Activated CD4-positive, alpha-beta T cell treated with anti-CD3 and anti-CD28 coated beads for 36 hours (primary cell): ENCODE data around the gene KCNK13. TPM values are rescaled to one million over a fixed set of nuclear protein-coding genes. Genes with fewer than 3 reads are reported as not detected.
A peak's percentile ranks its signal among the peaks of the same experiment; 100 is the strongest.

Experiments used
- ATAC-seq: fragments of 200-7000 bp; cut with Tn5 transposase; one replicate; pipeline ENCODE4 v1.10.0; 2021; ENCODE audit warnings: mild to moderate bottlenecking, moderate library complexity
- CTCF ChIA-PET: fragments of 350-600 bp; sonication (Branson Sonifier 250); formaldehyde crosslinking; loops from one replicate; lab custom pipeline; 2021; ENCODE audit warnings: antibody characterized with exemption; lab: Charles Lee
- POLR2A ChIA-PET: fragments of 350-600 bp; sonication (Branson Sonifier 250); formaldehyde crosslinking; loops from one replicate; lab custom pipeline; 2021; ENCODE audit warnings: antibody characterized with exemption, inconsistent platforms; lab: Charles Lee
- DNase-seq: peaks from one replicate; pipeline ENCODE4 v3.0.0-alpha.2; 2020
- H3K27ac Mint-ChIP-seq: one replicate; pipeline ENCODE4 v1.8.0; 2021; ENCODE audit warnings: mixed read lengths
- H3K27me3 Mint-ChIP-seq: one replicate; pipeline ENCODE4 v1.8.0; 2021; ENCODE audit warnings: mixed read lengths
- H3K36me3 Mint-ChIP-seq: one replicate; pipeline ENCODE4 v1.8.0; 2021; ENCODE audit warnings: low read depth, mixed read lengths
- H3K4me1 Mint-ChIP-seq: one replicate; pipeline ENCODE4 v1.8.0; 2021; ENCODE audit warnings: mixed read lengths
- H3K4me3 Mint-ChIP-seq: one replicate; pipeline ENCODE4 v1.8.0; 2021; ENCODE audit warnings: mild to moderate bottlenecking, moderate library complexity, mixed read lengths
- H3K9me3 Mint-ChIP-seq: one replicate; pipeline ENCODE4 v1.8.0; 2021; ENCODE audit warnings: low read depth, mixed read lengths
- intact Hi-C, 2 experiments: fragments of 100-400 bp; cut with DNase I in 1 of 2; cut with micrococcal nuclease in 1 of 2; formaldehyde crosslinking; loops; one replicate each; pipeline versions ENCODE4 v1.14.2 to v1.15.1; 2022 to 2024; cut with DNase I, micrococcal nuclease
- total RNA-seq, 2 experiments: library from RNA; stranded (reverse); gene quantifications; one replicate each; pipeline ENCODE4 v1.2.3, GENCODE V29; 2021

KCNK13 gene
- total RNA-seq, 2 experiments from 2014 or later = not detected

- intact Hi-C loops = no loop called here
- Mint-ChIP-seq H3K36me3 (peaks cover 64% of the 10 kb centered on the region), H3K9me3 (no peaks in the 10 kb centered on the region), H3K4me1 (peaks cover 15% of the 10 kb centered on the region), H3K27ac (no peak overlapping the region), H3K4me3 (no peak overlapping the region), H3K27me3 (no peaks in the 10 kb centered on the region)
- DNase-seq (no peak), ATAC-seq (no peak)
- POLR2A ChIA-PET = no interaction called here
- CTCF ChIA-PET = no interaction called here
These were observed 21.4 kb upstream of the KCNK13 start for GRCh38 chr14:90040411-90040810.

GRCh38 chr14:90042496-90043252, 19.1 kb upstream of the KCNK13 start:
- Mint-ChIP-seq H3K9me3 (no peaks in the 10 kb centered on the region), H3K27me3 (no peaks in the 10 kb centered on the region), H3K36me3 (peaks cover 67% of the 10 kb centered on the region), H3K27ac (peak overlapping the region; percentile 73), H3K4me1 (peaks cover 19% of the 10 kb centered on the region), H3K4me3 (no peak overlapping the region)
- ATAC-seq (no peak), DNase-seq (no peak)
- intact Hi-C loops = no loop called here
- POLR2A ChIA-PET = no interaction called here
- CTCF ChIA-PET = interaction anchor here (0.7 kb wide), 1 partner anchor 24 kb away, joined by 3 read pairs; no protein-coding TSS in a partner anchor

- Mint-ChIP-seq H3K36me3 (peaks cover 54% of the 10 kb centered on the region), H3K4me1 (peaks cover 15% of the 10 kb centered on the region), H3K9me3 (no peaks in the 10 kb centered on the region)
These were observed 16.2 kb upstream of the KCNK13 start for GRCh38 chr14:90045616-90046015.

GRCh38 chr14:90049390-90049789, 12.4 kb upstream of the KCNK13 start:
- peaks cover 23% of the 10 kb centered on the region for H3K36me3 Mint-ChIP-seq
- peaks cover 22% of the 10 kb centered on the region for H3K27me3 Mint-ChIP-seq
- no peak overlapping the region for H3K4me3 Mint-ChIP-seq
- intact Hi-C loops = no loop called here
- no peak for ATAC-seq
- ChIA-PET POLR2A (no interaction called here), CTCF (no interaction called here)
- no peak overlapping the region for H3K27ac Mint-ChIP-seq
- DNase-seq = no peak
- H3K9me3 Mint-ChIP-seq = no peaks in the 10 kb centered on the region
- peaks cover 4% of the 10 kb centered on the region for H3K4me1 Mint-ChIP-seq

More at GRCh38 chr14:90045616-90046015, 16.2 kb upstream of the KCNK13 start:
- ATAC-seq (no peak), DNase-seq (no peak)
- POLR2A ChIA-PET = no interaction called here
- intact Hi-C loops = no loop called here
- Mint-ChIP-seq H3K4me3 (no peak overlapping the region), H3K27me3 (no peaks in the 10 kb centered on the region), H3K27ac (no peak overlapping the region)
- CTCF ChIA-PET = no interaction called here

GRCh38 chr14:90050271-90050670, 11.5 kb upstream of the KCNK13 start:
- H3K36me3 Mint-ChIP-seq = peaks cover 16% of the 10 kb centered on the region
- CTCF ChIA-PET = interaction anchor here (1.2 kb wide), 1 partner anchor 15 kb away, joined by 4 read pairs; no protein-coding TSS in a partner anchor
- POLR2A ChIA-PET = no interaction called here
- H3K4me3 Mint-ChIP-seq = no peak overlapping the region
- H3K9me3 Mint-ChIP-seq = no peaks in the 10 kb centered on the region
- no peak overlapping the region for H3K27ac Mint-ChIP-seq
- intact Hi-C loops = loop anchor here (5.0 to 10.0 kb wide), 2 partner anchors 107 to 185 kb away; no protein-coding TSS in a partner anchor
- ATAC-seq = no peak
- DNase-seq = no peak
- peaks cover 30% of the 10 kb centered on the region for H3K27me3 Mint-ChIP-seq
- peaks cover 4% of the 10 kb centered on the region for H3K4me1 Mint-ChIP-seq

- ATAC-seq = no peak
- DNase-seq = no peak
- Mint-ChIP-seq H3K27ac (no peak overlapping the region), H3K4me3 (no peak overlapping the region), H3K4me1 (no peaks in the 10 kb centered on the region), H3K9me3 (no peaks in the 10 kb centered on the region), H3K36me3 (peaks cover under 1% of the 10 kb centered on the region), H3K27me3 (peaks cover 46% of the 10 kb centered on the region)
- intact Hi-C loops = loop anchor here (5.0 to 10.0 kb wide), 2 partner anchors 104 to 182 kb away; no protein-coding TSS in a partner anchor
- ChIA-PET POLR2A (no interaction called here), CTCF (interaction anchor here (0.8 to 1.4 kb wide), 2 partner anchors 8 to 10 kb away, joined by 3 read pairs; no protein-coding TSS in a partner anchor)
These were observed 8.8 kb upstream of the KCNK13 start for GRCh38 chr14:90053044-90053443.

- POLR2A ChIA-PET = interaction anchor here (0.6 kb wide), 1 partner anchor 1531 kb away, joined by 3 read pairs; no protein-coding TSS in a partner anchor
- intact Hi-C loops = loop anchor here (5.0 to 10.0 kb wide), 2 partner anchors 102 to 180 kb away; no protein-coding TSS in a partner anchor
These were observed 7.0 kb upstream of the KCNK13 start for GRCh38 chr14:90054803-90055202.

GRCh38 chr14:90056826-90057225, 5.0 kb upstream of the KCNK13 start:
- CTCF ChIA-PET = interaction anchor here (0.6 kb wide), 1 partner anchor 20 kb away, joined by 3 read pairs; no protein-coding TSS in a partner anchor
- Mint-ChIP-seq H3K4me3 (no peak overlapping the region), H3K27ac (no peak overlapping the region), H3K27me3 (peaks cover 60% of the 10 kb centered on the region), H3K4me1 (peaks cover 15% of the 10 kb centered on the region), H3K9me3 (no peaks in the 10 kb centered on the region), H3K36me3 (no peaks in the 10 kb centered on the region)
- POLR2A ChIA-PET = no interaction called here
- DNase-seq (no peak), ATAC-seq (no peak)
- intact Hi-C loops = loop anchor here in 1 of 2 experiments (10.0 kb wide), 1 partner anchor 178 kb away; no protein-coding TSS in a partner anchor

More at GRCh38 chr14:90054803-90055202, 7.0 kb upstream of the KCNK13 start:
- ATAC-seq (no peak), DNase-seq (no peak)
- no peaks in the 10 kb centered on the region for H3K36me3 Mint-ChIP-seq
- H3K9me3 Mint-ChIP-seq = no peaks in the 10 kb centered on the region
- H3K27me3 Mint-ChIP-seq = peaks cover 59% of the 10 kb centered on the region
- H3K4me3 Mint-ChIP-seq = no peak overlapping the region
- peaks cover 7% of the 10 kb centered on the region for H3K4me1 Mint-ChIP-seq
- no peak overlapping the region for H3K27ac Mint-ChIP-seq
- CTCF ChIA-PET = interaction anchor here (0.5 to 1.0 kb wide), 2 partner anchors 116 to 118 kb away, joined by 3 to 4 read pairs; no protein-coding TSS in a partner anchor

- POLR2A ChIA-PET = no interaction called here
- H3K36me3 Mint-ChIP-seq = no peaks in the 10 kb centered on the region
- no peak for DNase-seq
- intact Hi-C loops = loop anchor here in 1 of 2 experiments (10.0 kb wide), 1 partner anchor 176 kb away; no protein-coding TSS in a partner anchor
- no peaks in the 10 kb centered on the region for H3K9me3 Mint-ChIP-seq
- H3K4me1 Mint-ChIP-seq = peaks cover 24% of the 10 kb centered on the region
- H3K27ac Mint-ChIP-seq = no peak overlapping the region
- CTCF ChIA-PET = interaction anchor here (0.6 kb wide), 1 partner anchor 1033 kb away, joined by 3 read pairs; no protein-coding TSS in a partner anchor
- H3K4me3 Mint-ChIP-seq = no peak overlapping the region
- no peak for ATAC-seq
- peaks cover 65% of the 10 kb centered on the region for H3K27me3 Mint-ChIP-seq
These were observed 2.8 kb upstream of the KCNK13 start for GRCh38 chr14:90058876-90059458.

GRCh38 chr14:90060312-90060964, 1.4 kb upstream of the KCNK13 start:
- Mint-ChIP-seq H3K4me1 (peaks cover 24% of the 10 kb centered on the region), H3K27ac (no peak overlapping the region), H3K36me3 (no peaks in the 10 kb centered on the region), H3K9me3 (no peaks in the 10 kb centered on the region), H3K4me3 (peak overlapping the region; percentile 64), H3K27me3 (peaks cover 64% of the 10 kb centered on the region)
- DNase-seq = peak; percentile 77
- CTCF ChIA-PET = interaction anchor here (0.6 to 1.6 kb wide), 6 partner anchors 74 to 1021 kb away, joined by 3 to 4 read pairs (median 3); partner anchors contain the start of gene EFCAB11
- POLR2A ChIA-PET = interaction anchor here (1.1 kb wide), 1 partner anchor 1482 kb away, joined by 5 read pairs; no protein-coding TSS in a partner anchor
- peak; percentile 86 for ATAC-seq
- intact Hi-C loops = loop anchor here (1.0 to 5.0 kb wide), 5 partner anchors 87 to 175 kb away; partner anchors contain the start of genes EFCAB11 (in 1 of the 2) and TDP1 (in 1 of the 2)
